ENCODE data around the gene SORL1-AS1.

Gene SORL1-AS1

GRCh38 chr11:121391914-121392313, 60.9 kb downstream of the SORL1-AS1 start:
- DNase-seq (ENCODE audit: low spot score), result peak; percentile 91

GRCh38 chr11:121389651-121390050, 63.1 kb downstream of the SORL1-AS1 start:
- DNase-seq (ENCODE audit: low spot score), result no peak
